HepG2 (cell line): ENCODE data around the gene PTMA. TPM values are rescaled to one million over a fixed set of nuclear protein-coding genes. Genes with fewer than 3 reads are reported as not detected.

Experiments
- GFI1 ChIP-seq: sonication (generic); formaldehyde crosslinking; IDR thresholded peaks from 2 replicates; pipeline ENCODE4 v1.5.0; 2020; ENCODE audit warnings: missing genetic modification reagents, mild to moderate bottlenecking, borderline replicate concordance
- HOXD1 ChIP-seq: sonication (generic); formaldehyde crosslinking; IDR thresholded peaks from 2 replicates; pipeline ENCODE4 v1.5.0; 2020; ENCODE audit warnings: missing genetic modification reagents
- LCORL ChIP-seq, 2 experiments: fragments of 450-650 bp in 1 of 2; sonication (generic) in 1 of 2; formaldehyde crosslinking in 1 of 2; IDR thresholded peaks; 2 replicates each; pipeline versions ENCODE4 v1.5.0 to v1.6.1; 2017 to 2020; ENCODE audit warnings: antibody characterized with exemption in 1 of 2, missing genetic modification reagents in 1 of 2
- MED8 ChIP-seq: sonication (generic); formaldehyde crosslinking; IDR thresholded peaks from 2 replicates; pipeline ENCODE4 v1.8.1; 2023; ENCODE audit warnings: mild to moderate bottlenecking, missing genetic modification reagents; ENCODE audit not compliant: insufficient replicate concordance
- POLR2AphosphoS5 ChIP-seq: IDR thresholded peaks from 2 replicates; pipeline ENCODE4 v1.6.1; 2012; ENCODE audit warnings: low read depth, low read length
- SATB2 ChIP-seq: sonication (generic); formaldehyde crosslinking; IDR thresholded peaks from 2 replicates; pipeline ENCODE4 v1.5.0; 2020; ENCODE audit warnings: missing genetic modification reagents
- SP140L ChIP-seq: sonication (generic); formaldehyde crosslinking; IDR thresholded peaks from 2 replicates; pipeline ENCODE4 v1.4.0; 2020; ENCODE audit warnings: missing genetic modification reagents, borderline replicate concordance
- TEAD2 ChIP-seq: sonication (generic); formaldehyde crosslinking; IDR thresholded peaks from 2 replicates; pipeline ENCODE4 v1.9.0; 2021; ENCODE audit warnings: missing genetic modification reagents
- TOE1 ChIP-seq: sonication (generic); formaldehyde crosslinking; IDR thresholded peaks from 2 replicates; pipeline ENCODE4 v1.4.0; 2020; ENCODE audit warnings: mild to moderate bottlenecking, missing genetic modification reagents
- YEATS4 ChIP-seq: sonication (generic); formaldehyde crosslinking; IDR thresholded peaks from 2 replicates; pipeline ENCODE4 v1.4.0; 2020; ENCODE audit warnings: missing genetic modification reagents, borderline replicate concordance
- ZNF180 ChIP-seq: sonication (generic); formaldehyde crosslinking; IDR thresholded peaks from 2 replicates; pipeline ENCODE4 v1.4.0; 2020; ENCODE audit warnings: low read depth, missing genetic modification reagents, borderline replicate concordance
- ZNF207 ChIP-seq: fragments of 450-650 bp; IDR thresholded peaks from 2 replicates; pipeline ENCODE4 v1.6.1; 2016; ENCODE audit warnings: antibody characterized with exemption, borderline replicate concordance
- ZNF543 ChIP-seq: sonication (generic); formaldehyde crosslinking; IDR thresholded peaks from 2 replicates; pipeline ENCODE4 v1.4.0; 2020; ENCODE audit warnings: mild to moderate bottlenecking, missing genetic modification reagents
- ZNF83 ChIP-seq: sonication (generic); formaldehyde crosslinking; IDR thresholded peaks from 2 replicates; pipeline ENCODE4 v1.4.0; 2020; ENCODE audit warnings: missing genetic modification reagents, mild to moderate bottlenecking, borderline replicate concordance
- polyA plus RNA-seq, 8 experiments: library from polyadenylated mRNA; depleted of rRNA in 3 of 8; stranded (reverse) in 7 of 8; unstranded in 1 of 8; fragments of >200 nt; fragmentation: Illumina TruSeq in 4 of 8; extraction: Trizol in 4 of 8; gene quantifications; 2 replicates each; pipeline versions ENCODE4 v1.2.1 to v1.2.3, GENCODE V29; 2011 to 2016; ENCODE audit warnings: low read depth in 4 of 8, missing spikeins in 1 of 8, mixed read lengths in 1 of 8; ENCODE audit not compliant: insufficient read depth in 1 of 8
- total RNA-seq, 5 experiments: library from RNA; depleted of rRNA; stranded (reverse); fragments of >200 nt; fragmentation: Illumina TruSeq; extraction: Trizol; gene quantifications; 2 replicates each; pipeline ENCODE4 v1.2.3, GENCODE V29; 2016; ENCODE audit warnings: low read depth in 1 of 5
- TF ChIP-seq, protein P1 (sequence below): IDR thresholded peaks from 2 replicates; pipeline ENCODE4 v1.6.1; 2016; ENCODE audit warnings: missing compliant biosample characterization, missing genetic modification reagents, borderline replicate concordance
- TF ChIP-seq, protein P2 (sequence below): sonication (generic); formaldehyde crosslinking; IDR thresholded peaks from 2 replicates; pipeline ENCODE4 v1.4.0; 2020; ENCODE audit warnings: mild to moderate bottlenecking, missing genetic modification reagents
- TF ChIP-seq, protein P3 (sequence below): sonication (generic); formaldehyde crosslinking; IDR thresholded peaks from 2 replicates; pipeline ENCODE4 v1.5.1; 2020; ENCODE audit warnings: missing genetic modification reagents, mild to moderate bottlenecking, borderline replicate concordance
- TF ChIP-seq, protein P4 (sequence below), 2 experiments: IDR thresholded peaks; 2 replicates each; pipeline ENCODE4 v1.6.1; 2011 to 2012; ENCODE audit warnings: low read length in 2 of 2, borderline replicate concordance in 1 of 2, low read depth in 1 of 2, mild to moderate bottlenecking in 1 of 2, moderate library complexity in 1 of 2

Gene PTMA
- total and polyA plus RNA-seq, 2 of the 13 experiments (the other 11 are each of a cell fraction or from before 2014, with no cell fraction given) = 190 to 1,086 TPM

DNA sequence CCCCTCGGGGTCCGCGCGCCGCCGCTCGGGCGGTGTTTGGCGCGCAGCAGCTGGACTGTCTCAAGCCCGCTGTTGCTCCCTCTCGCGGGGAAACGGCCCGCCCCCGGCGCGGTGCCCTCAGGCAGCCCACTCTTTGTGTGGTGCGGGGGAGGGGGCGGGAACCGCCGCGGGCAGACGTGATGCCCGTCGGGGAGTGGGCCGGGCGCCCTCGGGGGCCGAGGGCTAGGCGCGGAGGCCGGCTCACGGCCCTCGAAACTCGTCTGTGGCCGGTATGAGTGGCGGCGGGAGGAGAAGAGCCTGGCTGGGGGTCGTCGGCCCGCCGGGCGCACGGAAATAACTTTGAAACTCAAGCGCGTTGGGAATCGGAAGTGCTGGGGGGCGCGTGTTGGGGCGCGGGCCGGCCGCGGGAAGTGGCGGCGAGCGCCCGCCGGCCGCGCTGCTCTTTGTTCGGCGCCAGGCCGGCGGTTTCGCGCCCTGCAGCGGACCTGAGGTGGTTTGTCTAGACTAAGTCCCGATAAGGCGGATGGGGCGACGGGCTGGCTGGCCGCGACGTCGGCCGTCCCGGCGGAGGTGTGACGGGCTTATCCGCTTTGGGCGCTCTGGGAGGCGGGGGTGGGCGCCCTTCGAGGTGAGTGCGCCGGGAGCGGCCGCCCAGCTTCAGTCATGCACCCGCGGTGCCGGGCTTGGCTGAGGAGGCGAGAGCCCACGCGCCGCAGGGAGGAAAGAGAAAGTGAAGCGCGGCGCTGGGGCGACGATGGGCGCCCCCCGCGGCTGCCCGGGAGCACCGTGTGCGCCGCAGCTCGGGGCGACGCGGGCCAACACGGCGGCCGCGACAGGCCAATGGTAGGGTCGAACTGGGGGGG is 679 bp downstream of the PTMA start (continued):
- TF ChIP-seq POLR2AphosphoS5 = peak; percentile 27; the same call in 1 of the 2 replicates
- TF ChIP-seq MED8 (CRISPR knock-in tag) = no peak
- peak; percentile 8; the same call in 1 of the 2 replicates for TF ChIP-seq GFI1 (CRISPR knock-in tag)
- no peak for TF ChIP-seq TOE1 (CRISPR knock-in tag)
- no peak for TF ChIP-seq TEAD2 (CRISPR knock-in tag)
- TF ChIP-seq ZNF83 = no peak
- no peak for TF ChIP-seq SATB2 (CRISPR knock-in tag)
- TF ChIP-seq, protein P1, sequence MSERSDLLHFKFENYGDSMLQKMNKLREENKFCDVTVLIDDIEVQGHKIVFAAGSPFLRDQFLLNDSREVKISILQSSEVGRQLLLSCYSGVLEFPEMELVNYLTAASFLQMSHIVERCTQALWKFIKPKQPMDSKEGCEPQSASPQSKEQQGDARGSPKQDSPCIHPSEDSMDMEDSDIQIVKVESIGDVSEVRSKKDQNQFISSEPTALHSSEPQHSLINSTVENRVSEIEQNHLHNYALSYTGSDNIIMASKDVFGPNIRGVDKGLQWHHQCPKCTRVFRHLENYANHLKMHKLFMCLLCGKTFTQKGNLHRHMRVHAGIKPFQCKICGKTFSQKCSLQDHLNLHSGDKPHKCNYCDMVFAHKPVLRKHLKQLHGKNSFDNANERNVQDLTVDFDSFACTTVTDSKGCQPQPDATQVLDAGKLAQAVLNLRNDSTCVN (CRISPR knock-in tag) = no peak
- TF ChIP-seq ZNF180 = no peak
- TF ChIP-seq, protein P2, sequence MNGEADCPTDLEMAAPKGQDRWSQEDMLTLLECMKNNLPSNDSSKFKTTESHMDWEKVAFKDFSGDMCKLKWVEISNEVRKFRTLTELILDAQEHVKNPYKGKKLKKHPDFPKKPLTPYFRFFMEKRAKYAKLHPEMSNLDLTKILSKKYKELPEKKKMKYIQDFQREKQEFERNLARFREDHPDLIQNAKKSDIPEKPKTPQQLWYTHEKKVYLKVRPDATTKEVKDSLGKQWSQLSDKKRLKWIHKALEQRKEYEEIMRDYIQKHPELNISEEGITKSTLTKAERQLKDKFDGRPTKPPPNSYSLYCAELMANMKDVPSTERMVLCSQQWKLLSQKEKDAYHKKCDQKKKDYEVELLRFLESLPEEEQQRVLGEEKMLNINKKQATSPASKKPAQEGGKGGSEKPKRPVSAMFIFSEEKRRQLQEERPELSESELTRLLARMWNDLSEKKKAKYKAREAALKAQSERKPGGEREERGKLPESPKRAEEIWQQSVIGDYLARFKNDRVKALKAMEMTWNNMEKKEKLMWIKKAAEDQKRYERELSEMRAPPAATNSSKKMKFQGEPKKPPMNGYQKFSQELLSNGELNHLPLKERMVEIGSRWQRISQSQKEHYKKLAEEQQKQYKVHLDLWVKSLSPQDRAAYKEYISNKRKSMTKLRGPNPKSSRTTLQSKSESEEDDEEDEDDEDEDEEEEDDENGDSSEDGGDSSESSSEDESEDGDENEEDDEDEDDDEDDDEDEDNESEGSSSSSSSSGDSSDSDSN (CRISPR knock-in tag) = no peak; the same call in 1 of the 2 replicates
- TF ChIP-seq, protein P3, sequence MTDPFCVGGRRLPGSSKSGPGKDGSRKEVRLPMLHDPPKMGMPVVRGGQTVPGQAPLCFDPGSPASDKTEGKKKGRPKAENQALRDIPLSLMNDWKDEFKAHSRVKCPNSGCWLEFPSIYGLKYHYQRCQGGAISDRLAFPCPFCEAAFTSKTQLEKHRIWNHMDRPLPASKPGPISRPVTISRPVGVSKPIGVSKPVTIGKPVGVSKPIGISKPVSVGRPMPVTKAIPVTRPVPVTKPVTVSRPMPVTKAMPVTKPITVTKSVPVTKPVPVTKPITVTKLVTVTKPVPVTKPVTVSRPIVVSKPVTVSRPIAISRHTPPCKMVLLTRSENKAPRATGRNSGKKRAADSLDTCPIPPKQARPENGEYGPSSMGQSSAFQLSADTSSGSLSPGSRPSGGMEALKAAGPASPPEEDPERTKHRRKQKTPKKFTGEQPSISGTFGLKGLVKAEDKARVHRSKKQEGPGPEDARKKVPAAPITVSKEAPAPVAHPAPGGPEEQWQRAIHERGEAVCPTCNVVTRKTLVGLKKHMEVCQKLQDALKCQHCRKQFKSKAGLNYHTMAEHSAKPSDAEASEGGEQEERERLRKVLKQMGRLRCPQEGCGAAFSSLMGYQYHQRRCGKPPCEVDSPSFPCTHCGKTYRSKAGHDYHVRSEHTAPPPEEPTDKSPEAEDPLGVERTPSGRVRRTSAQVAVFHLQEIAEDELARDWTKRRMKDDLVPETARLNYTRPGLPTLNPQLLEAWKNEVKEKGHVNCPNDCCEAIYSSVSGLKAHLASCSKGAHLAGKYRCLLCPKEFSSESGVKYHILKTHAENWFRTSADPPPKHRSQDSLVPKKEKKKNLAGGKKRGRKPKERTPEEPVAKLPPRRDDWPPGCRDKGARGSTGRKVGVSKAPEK (CRISPR knock-in tag) = no peak
- TF ChIP-seq ZNF543 (CRISPR knock-in tag) = no peak
- TF ChIP-seq, protein P4, sequence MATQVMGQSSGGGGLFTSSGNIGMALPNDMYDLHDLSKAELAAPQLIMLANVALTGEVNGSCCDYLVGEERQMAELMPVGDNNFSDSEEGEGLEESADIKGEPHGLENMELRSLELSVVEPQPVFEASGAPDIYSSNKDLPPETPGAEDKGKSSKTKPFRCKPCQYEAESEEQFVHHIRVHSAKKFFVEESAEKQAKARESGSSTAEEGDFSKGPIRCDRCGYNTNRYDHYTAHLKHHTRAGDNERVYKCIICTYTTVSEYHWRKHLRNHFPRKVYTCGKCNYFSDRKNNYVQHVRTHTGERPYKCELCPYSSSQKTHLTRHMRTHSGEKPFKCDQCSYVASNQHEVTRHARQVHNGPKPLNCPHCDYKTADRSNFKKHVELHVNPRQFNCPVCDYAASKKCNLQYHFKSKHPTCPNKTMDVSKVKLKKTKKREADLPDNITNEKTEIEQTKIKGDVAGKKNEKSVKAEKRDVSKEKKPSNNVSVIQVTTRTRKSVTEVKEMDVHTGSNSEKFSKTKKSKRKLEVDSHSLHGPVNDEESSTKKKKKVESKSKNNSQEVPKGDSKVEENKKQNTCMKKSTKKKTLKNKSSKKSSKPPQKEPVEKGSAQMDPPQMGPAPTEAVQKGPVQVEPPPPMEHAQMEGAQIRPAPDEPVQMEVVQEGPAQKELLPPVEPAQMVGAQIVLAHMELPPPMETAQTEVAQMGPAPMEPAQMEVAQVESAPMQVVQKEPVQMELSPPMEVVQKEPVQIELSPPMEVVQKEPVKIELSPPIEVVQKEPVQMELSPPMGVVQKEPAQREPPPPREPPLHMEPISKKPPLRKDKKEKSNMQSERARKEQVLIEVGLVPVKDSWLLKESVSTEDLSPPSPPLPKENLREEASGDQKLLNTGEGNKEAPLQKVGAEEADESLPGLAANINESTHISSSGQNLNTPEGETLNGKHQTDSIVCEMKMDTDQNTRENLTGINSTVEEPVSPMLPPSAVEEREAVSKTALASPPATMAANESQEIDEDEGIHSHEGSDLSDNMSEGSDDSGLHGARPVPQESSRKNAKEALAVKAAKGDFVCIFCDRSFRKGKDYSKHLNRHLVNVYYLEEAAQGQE (IDR thresholded peaks at IDR 0.05; ENCODE audit: borderline replicate concordance in 1 of 2, low read depth in 1 of 2, low read length in 2 of 2) = no peak
- TF ChIP-seq YEATS4 (CRISPR knock-in tag) = no peak; the same call in 1 of the 2 replicates
- TF ChIP-seq HOXD1 (CRISPR knock-in tag) = no peak
- no peak for TF ChIP-seq ZNF207
- TF ChIP-seq LCORL (IDR thresholded peaks at IDR 0.05) = no peak
- TF ChIP-seq LCORL (CRISPR knock-in tag; IDR thresholded peaks at IDR 0.05) = no peak; the same call in 1 of the 2 replicates
- no peak for TF ChIP-seq SP140L (CRISPR knock-in tag)
